Smooth muscle cell (in vitro differentiated cells): ENCODE data around the gene ATG2A. TPM values are rescaled to one million over a fixed set of nuclear protein-coding genes. Genes with fewer than 3 reads are reported as not detected.

Source experiments
- DNase-seq: peaks from one replicate; lab custom pipeline; 2025; ENCODE audit not compliant: unreplicated experiment; lab: John Stamatoyannopoulos, UW
- H2AFZ ChIP-seq: fragments of 200-600 bp; sonication (generic); 2 replicates; pipeline ENCODE4 v1.6.0; 2016; ENCODE audit warnings: antibody characterized with exemption, low read depth, mild to moderate bottlenecking
- H3F3A ChIP-seq: fragments of 200-600 bp; sonication (generic); 2 replicates; pipeline ENCODE4 v1.6.0; 2017; ENCODE audit warnings: antibody characterized with exemption, low read depth
- H3K27ac ChIP-seq: fragments of 200-600 bp; sonication (generic); 2 replicates; pipeline ENCODE4 v1.5.1; 2016; ENCODE audit warnings: low read depth, mild to moderate bottlenecking
- H3K27me3 ChIP-seq: fragments of 200-600 bp; sonication (generic); 2 replicates; pipeline ENCODE4 v1.6.1; 2016; ENCODE audit warnings: low read depth, mild to moderate bottlenecking
- H3K36me3 ChIP-seq: fragments of 200-600 bp; sonication (generic); 2 replicates; pipeline ENCODE4 v1.5.1; 2016; ENCODE audit warnings: low read depth
- H3K4me1 ChIP-seq: fragments of 200-600 bp; sonication (generic); 2 replicates; pipeline ENCODE4 v1.5.1; 2016; ENCODE audit warnings: low read depth
- H3K4me2 ChIP-seq: fragments of 200-600 bp; sonication (generic); 2 replicates; pipeline ENCODE4 v1.6.0; 2016; ENCODE audit warnings: mild to moderate bottlenecking
- H3K4me3 ChIP-seq: fragments of 200-600 bp; sonication (generic); 2 replicates; pipeline ENCODE4 v1.5.1; 2016; ENCODE audit warnings: mild to moderate bottlenecking
- H3K79me2 ChIP-seq: fragments of 200-600 bp; sonication (generic); 2 replicates; pipeline ENCODE4 v1.6.0; 2016; ENCODE audit warnings: low read depth, mild to moderate bottlenecking
- H3K9ac ChIP-seq: fragments of 200-600 bp; sonication (generic); 2 replicates; pipeline ENCODE4 v1.6.0; 2016; ENCODE audit warnings: low read depth
- H3K9me3 ChIP-seq: fragments of 200-600 bp; sonication (generic); replicated peaks from 2 replicates; pipeline ENCODE4 v1.5.1; 2016; ENCODE audit warnings: low read depth
- H4K20me1 ChIP-seq: fragments of 200-600 bp; sonication (generic); 2 replicates; pipeline ENCODE4 v1.6.0; 2016; ENCODE audit warnings: low read depth
- WGBS: methylation state at CpG from one replicate; pipeline ENCODE4 v1.1.7; 2016; ENCODE audit warnings: low lambda C conversion rate; 5-methylcytosine and 5-hydroxymethylcytosine counted together
- polyA plus RNA-seq: library from polyadenylated mRNA; unstranded; fragments of >200 nt; fragmentation: Nextera tagmentation; extraction: Ambion mirVana; gene quantifications from 2 replicates; pipeline ENCODE4 v1.2.1, GENCODE V29; 2016
- total RNA-seq: library from RNA; depleted of rRNA; stranded (reverse); fragments of >200 nt; gene quantifications from 2 replicates; pipeline ENCODE4 v1.2.3, GENCODE V29; 2014
- TF ChIP-seq, protein P1 (sequence below): fragments of 200-600 bp; sonication (generic); IDR thresholded peaks from 2 replicates; pipeline ENCODE4 v1.5.1; 2017; ENCODE audit warnings: borderline replicate concordance, mild to moderate bottlenecking, antibody characterized with exemption; ENCODE audit not compliant: insufficient read depth, poor library complexity, severe bottlenecking

Gene ATG2A
- total and polyA plus RNA-seq, 2 experiments from 2014 or later, result 4.9 to 6.2 TPM

DNA sequence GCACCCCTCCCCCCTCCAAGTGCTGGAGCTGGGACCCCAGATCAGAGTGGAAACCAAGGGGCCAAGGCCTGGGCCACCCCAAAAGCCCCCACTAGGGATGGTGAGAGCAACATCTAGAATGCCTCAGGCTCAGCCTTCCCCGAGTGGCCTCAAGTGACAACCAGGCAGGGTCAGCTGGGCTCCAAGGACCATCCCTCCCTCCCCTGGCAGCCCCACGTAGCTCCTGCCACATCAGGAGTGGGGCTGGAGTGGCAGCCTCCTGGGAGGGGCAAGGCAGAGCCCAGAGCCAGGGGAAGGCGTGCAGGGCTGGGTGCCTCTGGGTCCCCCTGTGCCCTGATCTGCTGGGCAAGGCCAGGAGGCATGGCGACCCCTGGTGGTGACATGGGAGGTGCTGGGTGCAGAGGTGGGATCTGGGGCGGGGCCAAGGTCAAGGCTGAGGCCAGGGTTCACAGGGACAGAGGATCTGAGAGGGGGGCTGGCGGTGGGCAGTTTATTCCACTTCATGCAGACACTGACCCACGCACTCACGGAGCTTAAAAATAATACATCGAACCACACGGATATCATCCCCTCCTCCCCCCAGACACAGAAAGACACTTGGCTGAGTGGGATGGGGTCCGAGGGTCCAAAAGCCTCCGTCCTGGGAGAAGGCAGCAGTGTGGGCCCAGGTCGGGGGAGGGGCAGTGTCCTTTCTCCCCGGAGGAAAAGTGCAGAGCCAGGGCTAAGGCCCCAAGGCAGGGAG, 22.8 kb downstream of the ATG2A start:
- H3K4me3 ChIP-seq, result no peak overlapping the region
- H4K20me1 ChIP-seq, result no peaks in the 10 kb centered on the region
- no peak overlapping the region for H2AFZ ChIP-seq
- H3K27ac ChIP-seq, result no peak overlapping the region
- no peaks in the 10 kb centered on the region for H3K4me1 ChIP-seq
- no peaks in the 10 kb centered on the region for H3K9me3 ChIP-seq
- H3K36me3 ChIP-seq, result no peaks in the 10 kb centered on the region
- no peaks in the 10 kb centered on the region for H3K27me3 ChIP-seq
- H3K4me2 ChIP-seq, result no peak overlapping the region
- H3K79me2 ChIP-seq, result no peaks in the 10 kb centered on the region
- WGBS, result 32% methylated on average over 14 of the region's 14 CpGs
- H3F3A ChIP-seq, result no peaks in the 10 kb centered on the region
- TF ChIP-seq, protein P1, sequence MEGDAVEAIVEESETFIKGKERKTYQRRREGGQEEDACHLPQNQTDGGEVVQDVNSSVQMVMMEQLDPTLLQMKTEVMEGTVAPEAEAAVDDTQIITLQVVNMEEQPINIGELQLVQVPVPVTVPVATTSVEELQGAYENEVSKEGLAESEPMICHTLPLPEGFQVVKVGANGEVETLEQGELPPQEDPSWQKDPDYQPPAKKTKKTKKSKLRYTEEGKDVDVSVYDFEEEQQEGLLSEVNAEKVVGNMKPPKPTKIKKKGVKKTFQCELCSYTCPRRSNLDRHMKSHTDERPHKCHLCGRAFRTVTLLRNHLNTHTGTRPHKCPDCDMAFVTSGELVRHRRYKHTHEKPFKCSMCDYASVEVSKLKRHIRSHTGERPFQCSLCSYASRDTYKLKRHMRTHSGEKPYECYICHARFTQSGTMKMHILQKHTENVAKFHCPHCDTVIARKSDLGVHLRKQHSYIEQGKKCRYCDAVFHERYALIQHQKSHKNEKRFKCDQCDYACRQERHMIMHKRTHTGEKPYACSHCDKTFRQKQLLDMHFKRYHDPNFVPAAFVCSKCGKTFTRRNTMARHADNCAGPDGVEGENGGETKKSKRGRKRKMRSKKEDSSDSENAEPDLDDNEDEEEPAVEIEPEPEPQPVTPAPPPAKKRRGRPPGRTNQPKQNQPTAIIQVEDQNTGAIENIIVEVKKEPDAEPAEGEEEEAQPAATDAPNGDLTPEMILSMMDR, result peak; percentile 85
- H3K9ac ChIP-seq, result no peak overlapping the region
- peak; percentile 66 for DNase-seq

DNA sequence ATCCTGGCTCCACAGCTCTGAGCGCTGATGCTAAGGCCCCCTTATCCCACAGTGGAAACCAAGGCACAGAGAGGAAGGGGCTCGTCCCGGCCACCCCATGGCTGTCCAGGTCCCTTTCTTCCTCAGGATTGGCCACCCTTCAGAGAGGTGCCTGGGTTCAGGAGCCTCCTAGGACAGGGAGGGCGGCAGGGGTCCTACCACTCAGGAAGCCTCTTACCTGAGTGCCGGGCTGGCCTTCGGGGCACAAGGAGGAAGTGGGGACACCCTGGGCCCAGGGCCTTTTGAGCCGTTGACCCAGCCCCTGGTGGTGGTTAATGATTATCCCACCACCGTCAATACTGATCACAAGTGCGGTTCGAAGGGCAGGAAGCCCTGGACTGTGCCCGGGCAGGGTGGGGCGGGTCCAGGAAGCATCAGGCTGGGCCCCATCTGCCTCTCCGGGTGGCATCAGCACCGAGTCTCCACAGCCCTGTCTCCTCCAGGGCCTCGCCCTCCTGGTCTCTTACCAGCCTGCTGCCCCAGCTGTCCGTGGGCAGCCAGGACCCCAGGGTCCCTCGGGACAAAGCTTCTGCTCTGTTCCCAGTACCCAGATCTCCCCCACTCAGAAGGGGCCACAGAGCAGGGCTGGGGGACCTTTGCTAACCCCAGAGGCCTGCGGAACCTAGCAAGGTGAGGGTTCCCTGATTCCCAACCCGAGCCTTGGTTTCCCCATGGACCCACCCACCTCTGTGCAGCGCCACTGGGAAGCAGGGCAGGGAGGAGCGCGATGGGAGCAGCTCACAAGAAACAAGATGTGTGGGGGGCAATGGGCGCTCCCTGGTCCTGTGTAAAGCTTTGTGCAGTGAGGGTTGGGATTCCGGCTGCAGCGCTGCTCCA, 23.6 kb downstream of the ATG2A start:
- H3K9me3 ChIP-seq, result no peaks in the 10 kb centered on the region
- no peaks in the 10 kb centered on the region for H3F3A ChIP-seq
- H3K9ac ChIP-seq, result no peak overlapping the region
- WGBS, result 92% methylated on average over 25 of the region's 25 CpGs
- peaks cover 8% of the 10 kb centered on the region for H3K4me1 ChIP-seq
- no peak for DNase-seq
- H3K4me3 ChIP-seq, result peak overlapping the region; percentile 40
- no peaks in the 10 kb centered on the region for H3K79me2 ChIP-seq
- TF ChIP-seq, protein P1, result no peak
- no peak overlapping the region for H2AFZ ChIP-seq
- no peaks in the 10 kb centered on the region for H4K20me1 ChIP-seq
- no peaks in the 10 kb centered on the region for H3K27me3 ChIP-seq
- no peak overlapping the region for H3K27ac ChIP-seq
- H3K4me2 ChIP-seq, result no peak overlapping the region
- no peaks in the 10 kb centered on the region for H3K36me3 ChIP-seq

DNA sequence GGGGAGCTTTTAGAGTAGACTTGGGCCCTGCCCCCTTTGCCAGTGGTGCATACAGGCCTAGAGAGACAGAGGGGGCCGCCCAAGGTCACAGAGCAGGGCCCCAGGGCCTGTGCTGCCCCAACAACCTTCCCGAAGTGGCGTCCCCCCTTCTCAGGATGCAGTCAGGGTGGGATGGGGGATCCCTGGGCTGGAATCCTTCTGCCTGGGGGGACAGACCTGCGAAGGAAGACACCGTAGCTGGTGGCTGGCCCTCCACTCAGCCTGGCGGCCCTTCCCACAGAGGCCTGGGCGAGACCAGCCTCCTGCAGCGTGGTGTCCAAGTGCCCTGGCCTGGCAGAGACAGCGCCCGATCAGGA, 24.2 kb downstream of the ATG2A start:
- Histone ChIP-seq H3K4me1 (peaks cover 13% of the 10 kb centered on the region), H4K20me1 (no peaks in the 10 kb centered on the region), H3K36me3 (no peaks in the 10 kb centered on the region), H2AFZ (no peak overlapping the region), H3K79me2 (no peaks in the 10 kb centered on the region), H3K9ac (no peak overlapping the region), H3K9me3 (no peaks in the 10 kb centered on the region), H3K4me2 (no peak overlapping the region), H3F3A (no peaks in the 10 kb centered on the region), H3K27ac (no peak overlapping the region), H3K27me3 (no peaks in the 10 kb centered on the region), H3K4me3 (peak overlapping the region; percentile 40)
- 96% methylated on average over 10 of the region's 10 CpGs for WGBS
- TF ChIP-seq, protein P1, result no peak
- DNase-seq, result no peak
